H1 (cell line): ENCODE data around the gene CFAP53.

Experiments used
- EGR1 ChIP-seq: IDR thresholded peaks from 2 replicates; pipeline ENCODE4 v1.6.1; 2011; ENCODE audit warnings: low read depth, low read length, borderline replicate concordance
- EP300 ChIP-seq, 2 experiments: IDR thresholded peaks; 1 replicate in 1 of 2; 2 replicates in 1 of 2; pipeline ENCODE4 v1.6.1; 2011 to 2012; ENCODE audit warnings: low read depth in 2 of 2, low read length in 2 of 2, mild to moderate bottlenecking in 2 of 2, borderline replicate concordance in 1 of 2, inconsistent platforms in 1 of 2, moderate library complexity in 1 of 2
- GABPA ChIP-seq: IDR thresholded peaks from 2 replicates; pipeline ENCODE4 v1.6.1; 2011; ENCODE audit warnings: mild to moderate bottlenecking, low read length, moderate library complexity, borderline replicate concordance; ENCODE audit not compliant: insufficient read depth
- JUN ChIP-seq: IDR thresholded peaks from 2 replicates; pipeline ENCODE4 v1.6.1; 2011; ENCODE audit warnings: low read depth, mild to moderate bottlenecking, improper control_type of control experiment, low read length
- POLR2A ChIP-seq, 2 experiments: IDR thresholded peaks; 1 replicate in 1 of 2; 2 replicates in 1 of 2; pipeline ENCODE4 v1.6.1; 2011; ENCODE audit warnings: low read depth in 2 of 2, low read length in 2 of 2, mild to moderate bottlenecking in 2 of 2; ENCODE audit errors: control extremely low read depth in 1 of 2
- POLR2AphosphoS5 ChIP-seq: IDR thresholded peaks from 2 replicates; pipeline ENCODE4 v1.6.1; 2011; ENCODE audit warnings: low read depth, low read length
- SP4 ChIP-seq: IDR thresholded peaks from 2 replicates; pipeline ENCODE4 v1.6.1; 2012; ENCODE audit warnings: low read length, inconsistent platforms
- YY1 ChIP-seq: IDR thresholded peaks from 2 replicates; pipeline ENCODE4 v1.6.1; 2011; ENCODE audit warnings: low read depth, mild to moderate bottlenecking, low read length
- ZNF274 ChIP-seq: IDR thresholded peaks from 2 replicates; pipeline ENCODE4 v1.7.0; 2012; ENCODE audit warnings: low read length, borderline replicate concordance; ENCODE audit errors: extremely low read depth
- TF ChIP-seq, protein P1 (sequence below), 3 experiments: IDR thresholded peaks; 1 replicate in 2 of 3; 2 replicates in 1 of 3; pipeline versions ENCODE4 v1.5.1 to v1.6.1; 2011; ENCODE audit warnings: low read length in 3 of 3, mild to moderate bottlenecking in 3 of 3, inconsistent platforms in 2 of 3, low read depth in 1 of 3, moderate library complexity in 1 of 3; ENCODE audit not compliant: insufficient read depth in 1 of 3; ENCODE audit errors: control extremely low read depth in 1 of 3
- TF ChIP-seq, protein P2 (sequence below): IDR thresholded peaks from 2 replicates; pipeline ENCODE4 v1.6.1; 2012; ENCODE audit warnings: inconsistent platforms
- TF ChIP-seq, protein P3 (sequence below): IDR thresholded peaks from 2 replicates; pipeline ENCODE4 v1.6.1; 2011; ENCODE audit warnings: low read length, improper control_type of control experiment

DNA sequence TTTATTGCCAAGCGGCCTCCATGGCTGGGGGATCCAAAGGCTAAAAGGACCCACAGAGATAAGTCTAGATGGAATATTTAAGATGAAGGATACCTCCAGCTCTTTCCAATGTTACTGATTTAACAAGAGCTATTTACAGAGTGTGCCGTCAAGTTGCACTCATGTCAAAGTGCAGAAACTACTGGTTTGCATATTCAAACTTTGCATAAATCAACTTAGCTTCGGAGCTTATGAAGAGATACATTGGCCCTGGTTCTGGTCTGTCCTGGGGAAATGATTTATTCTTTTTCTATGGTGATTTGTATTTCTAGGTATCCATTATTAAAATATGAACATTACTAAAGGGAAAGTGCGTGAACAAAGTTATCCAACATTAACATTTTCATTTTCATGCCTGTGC lies 57.0 kb downstream of the CFAP53 start:
- TF ChIP-seq ZNF274 (no peak), EP300 (IDR thresholded peaks at IDR 0.05; ENCODE audit: borderline replicate concordance in 1 of 2, low read depth in 2 of 2, low read length in 2 of 2) (no peak), POLR2AphosphoS5 (no peak), JUN (no peak), GABPA (no peak), YY1 (no peak), EGR1 (no peak), SP4 (no peak), POLR2A (IDR thresholded peaks at IDR 0.05; ENCODE audit: control extremely low read depth in 1 of 2, low read depth in 2 of 2, low read length in 2 of 2) (no peak)
- TF ChIP-seq, protein P1, sequence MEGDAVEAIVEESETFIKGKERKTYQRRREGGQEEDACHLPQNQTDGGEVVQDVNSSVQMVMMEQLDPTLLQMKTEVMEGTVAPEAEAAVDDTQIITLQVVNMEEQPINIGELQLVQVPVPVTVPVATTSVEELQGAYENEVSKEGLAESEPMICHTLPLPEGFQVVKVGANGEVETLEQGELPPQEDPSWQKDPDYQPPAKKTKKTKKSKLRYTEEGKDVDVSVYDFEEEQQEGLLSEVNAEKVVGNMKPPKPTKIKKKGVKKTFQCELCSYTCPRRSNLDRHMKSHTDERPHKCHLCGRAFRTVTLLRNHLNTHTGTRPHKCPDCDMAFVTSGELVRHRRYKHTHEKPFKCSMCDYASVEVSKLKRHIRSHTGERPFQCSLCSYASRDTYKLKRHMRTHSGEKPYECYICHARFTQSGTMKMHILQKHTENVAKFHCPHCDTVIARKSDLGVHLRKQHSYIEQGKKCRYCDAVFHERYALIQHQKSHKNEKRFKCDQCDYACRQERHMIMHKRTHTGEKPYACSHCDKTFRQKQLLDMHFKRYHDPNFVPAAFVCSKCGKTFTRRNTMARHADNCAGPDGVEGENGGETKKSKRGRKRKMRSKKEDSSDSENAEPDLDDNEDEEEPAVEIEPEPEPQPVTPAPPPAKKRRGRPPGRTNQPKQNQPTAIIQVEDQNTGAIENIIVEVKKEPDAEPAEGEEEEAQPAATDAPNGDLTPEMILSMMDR (IDR thresholded peaks at IDR 0.05; ENCODE audit: control extremely low read depth in 1 of 3, insufficient read depth in 1 of 3, low read depth in 1 of 3, low read length in 3 of 3): no peak
- TF ChIP-seq, protein P2, sequence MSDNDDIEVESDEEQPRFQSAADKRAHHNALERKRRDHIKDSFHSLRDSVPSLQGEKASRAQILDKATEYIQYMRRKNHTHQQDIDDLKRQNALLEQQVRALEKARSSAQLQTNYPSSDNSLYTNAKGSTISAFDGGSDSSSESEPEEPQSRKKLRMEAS: no peak
- TF ChIP-seq, protein P3, sequence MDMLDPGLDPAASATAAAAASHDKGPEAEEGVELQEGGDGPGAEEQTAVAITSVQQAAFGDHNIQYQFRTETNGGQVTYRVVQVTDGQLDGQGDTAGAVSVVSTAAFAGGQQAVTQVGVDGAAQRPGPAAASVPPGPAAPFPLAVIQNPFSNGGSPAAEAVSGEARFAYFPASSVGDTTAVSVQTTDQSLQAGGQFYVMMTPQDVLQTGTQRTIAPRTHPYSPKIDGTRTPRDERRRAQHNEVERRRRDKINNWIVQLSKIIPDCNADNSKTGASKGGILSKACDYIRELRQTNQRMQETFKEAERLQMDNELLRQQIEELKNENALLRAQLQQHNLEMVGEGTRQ: no peak
